ENCODE results near the gene MYBPC1.
"Not testable (repeated sequence)": the region's sequence is repeated elsewhere in the genome, so short reads cannot be mapped to it uniquely, and the experiment has no call there.

The MYBPC1 gene

DNA sequence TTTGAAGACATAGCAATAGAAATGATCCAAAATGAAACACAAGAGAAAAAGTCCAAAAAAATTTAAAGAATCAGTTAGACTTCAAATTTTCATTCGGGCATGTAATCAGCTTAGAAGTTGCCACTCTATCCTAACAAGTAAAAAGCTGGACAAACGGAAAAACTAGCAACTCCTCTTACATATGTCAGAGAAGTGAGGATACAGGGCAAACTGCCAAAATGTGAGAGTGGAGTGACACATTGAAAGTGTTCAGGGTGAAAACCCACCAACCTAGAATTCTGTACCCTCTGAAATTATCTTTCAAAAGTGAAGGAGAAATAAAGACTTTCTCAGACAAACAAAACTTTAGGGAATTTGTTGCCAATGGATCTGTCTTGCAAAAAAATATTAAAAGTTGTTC, 60.6 kb downstream of the MYBPC1 start:
- no peak for DNase-seq

GRCh38 chr12:101660662-101661061, 65.9 kb downstream of the MYBPC1 start:
- DNase-seq = not testable (repeated sequence)

GRCh38 chr12:101663298-101663697, 68.5 kb downstream of the MYBPC1 start:
- no peak for DNase-seq

DNA sequence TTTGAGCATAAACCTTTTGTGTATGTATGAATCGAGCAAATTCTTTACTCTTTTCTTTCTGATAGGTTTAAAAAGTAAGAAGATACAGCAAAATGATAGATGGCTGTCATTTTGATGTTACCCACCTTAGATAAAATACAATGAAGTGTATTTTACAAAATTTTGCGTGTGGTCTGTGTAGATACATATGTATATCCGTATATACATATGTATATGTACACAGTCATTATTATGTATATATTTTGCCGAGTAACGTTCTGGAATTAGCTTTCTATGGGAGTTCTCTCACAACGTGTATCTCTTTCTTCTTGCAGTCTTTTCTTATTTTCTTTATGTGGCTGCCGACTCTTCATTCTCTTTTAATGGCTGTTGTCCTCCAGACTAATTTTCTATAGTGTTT, 70.2 kb downstream of the MYBPC1 start:
- DNase-seq = no peak

GRCh38 chr12:101666052-101666728, 71.4 kb downstream of the MYBPC1 start:
- DNase-seq = no peak

GRCh38 chr12:101667591-101667990, 72.8 kb downstream of the MYBPC1 start:
- DNase-seq = no peak

GRCh38 chr12:101670007-101670671, 75.4 kb downstream of the MYBPC1 start:
- DNase-seq = no peak

- peak; percentile 4 for DNase-seq
Measured at GRCh38 chr12:101671157-101671791, 76.5 kb downstream of the MYBPC1 start.

- DNase-seq = no peak
Measured at GRCh38 chr12:101671833-101672232, 77.1 kb downstream of the MYBPC1 start.

DNA sequence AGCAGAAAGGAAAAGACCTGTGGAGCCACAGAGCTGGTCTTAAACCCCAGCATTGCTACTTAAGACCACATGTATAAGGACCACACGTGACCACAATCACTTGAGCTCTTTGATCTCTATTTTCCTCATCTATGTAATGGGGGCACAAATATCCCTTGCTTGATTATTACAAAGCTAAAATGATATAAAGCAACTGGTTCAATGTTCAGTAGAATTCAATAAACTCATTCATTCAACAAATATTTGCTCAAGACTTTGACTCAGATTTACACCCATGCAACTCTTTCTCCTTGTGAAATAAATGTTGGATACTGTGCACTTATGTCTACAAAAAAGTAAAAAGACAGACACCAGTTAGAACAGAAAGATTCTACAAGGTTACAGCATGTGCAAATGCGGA, 80.8 kb downstream of the MYBPC1 start:
- DNase-seq = no peak

GRCh38 chr12:101676497-101676896, 81.7 kb downstream of the MYBPC1 start:
- DNase-seq = not testable (repeated sequence)

GRCh38 chr12:101678081-101678480, 83.3 kb downstream of the MYBPC1 start:
- no peak for DNase-seq

DNA sequence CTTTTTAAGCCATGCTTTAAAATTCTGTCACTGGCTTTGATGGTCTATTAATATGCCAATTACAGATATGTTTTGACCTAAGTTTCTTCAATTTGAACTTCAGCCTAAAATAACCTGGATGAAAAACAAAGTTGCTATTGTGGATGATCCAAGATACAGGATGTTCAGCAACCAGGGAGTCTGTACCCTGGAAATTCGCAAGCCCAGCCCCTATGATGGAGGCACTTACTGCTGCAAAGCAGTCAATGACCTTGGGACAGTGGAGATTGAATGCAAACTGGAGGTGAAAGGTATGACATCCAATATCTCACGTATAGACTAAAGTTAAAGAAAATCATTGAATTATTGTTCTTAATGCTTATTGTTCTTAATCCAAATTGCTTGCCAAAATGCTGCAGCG, 85.5 kb downstream of the MYBPC1 start:
- no peak for DNase-seq

DNA sequence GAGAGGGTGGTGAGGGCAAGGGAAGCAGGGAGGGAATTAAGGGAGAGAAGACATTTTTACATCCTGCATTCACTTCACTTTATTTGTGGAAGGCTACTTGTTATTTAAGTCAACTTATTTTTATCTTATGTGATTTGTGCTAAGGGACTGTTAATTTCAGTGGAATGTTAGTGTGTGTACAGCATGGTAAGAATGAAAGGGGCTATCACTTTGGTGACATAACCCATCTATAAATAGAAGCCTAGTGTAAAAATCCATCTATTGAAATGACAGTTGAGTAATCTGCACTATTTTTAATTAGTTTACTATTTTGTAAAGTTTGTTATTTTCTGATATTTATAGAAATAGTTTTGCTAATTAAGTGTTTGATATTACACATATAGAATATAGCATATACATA, 85.9 kb downstream of the MYBPC1 start:
- DNase-seq = no peak

DNA sequence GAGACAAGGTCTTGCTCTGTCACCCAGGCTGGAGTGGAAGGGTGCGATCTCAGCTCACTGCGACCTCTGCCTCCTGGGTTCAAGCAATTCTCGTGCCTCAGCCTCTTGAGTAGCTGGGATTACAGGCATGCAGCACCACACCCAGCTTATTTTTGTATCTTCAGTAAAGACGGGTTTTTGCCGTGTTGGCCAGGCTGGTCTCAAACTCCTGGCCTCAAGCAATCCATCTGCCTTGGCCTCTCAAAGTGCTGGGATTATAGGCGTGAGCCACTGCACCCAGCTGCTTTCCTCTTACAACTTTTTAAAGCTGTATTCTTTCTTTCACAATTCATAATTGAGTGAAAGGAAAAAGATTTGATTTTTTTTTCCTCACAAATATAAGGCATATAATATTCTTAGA, 86.9 kb downstream of the MYBPC1 start:
- not testable (repeated sequence) for DNase-seq

DNA sequence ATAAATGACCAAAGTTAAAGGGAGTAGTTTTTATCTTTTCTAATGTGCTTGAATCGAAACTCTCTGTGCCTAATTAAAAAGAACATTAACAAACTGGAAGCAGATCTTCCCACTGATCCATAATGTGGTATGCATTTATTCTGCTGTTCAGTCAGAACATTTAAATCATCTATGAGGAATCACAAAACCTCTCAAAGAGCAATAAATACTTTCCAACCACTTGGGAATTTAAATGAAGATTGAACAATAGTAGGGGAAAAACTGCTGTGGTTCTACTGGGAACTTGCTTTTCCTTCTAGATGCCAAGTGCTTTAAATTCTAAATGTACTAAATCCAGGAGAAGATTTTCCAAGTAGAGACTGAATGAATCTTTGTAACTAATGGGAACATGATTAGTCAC, 90.3 kb downstream of the MYBPC1 start:
- DNase-seq = no peak

DNA sequence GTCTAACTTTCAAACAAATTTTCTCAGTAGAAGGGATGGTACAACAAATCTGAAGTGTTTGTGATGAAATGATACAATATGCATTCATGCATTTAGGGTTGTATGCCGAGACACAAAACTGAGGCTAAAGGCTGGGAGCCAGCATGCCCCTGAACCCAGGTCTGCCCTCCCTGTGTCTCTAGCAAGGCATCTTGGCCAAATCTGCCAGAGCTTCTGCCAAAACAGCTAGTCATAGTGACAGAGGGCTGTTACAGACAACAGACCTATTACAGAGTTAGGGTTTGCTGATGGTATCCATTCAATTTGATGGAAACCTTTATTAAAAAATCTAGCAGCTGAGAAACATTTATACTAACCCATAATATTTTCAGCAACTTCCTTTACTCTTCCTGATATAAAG, 91.4 kb downstream of the MYBPC1 start:
- no peak for DNase-seq

GRCh38 chr12:101690544-101691098, 95.8 kb downstream of the MYBPC1 start:
- DNase-seq = no peak

- no peak for DNase-seq
Measured at GRCh38 chr12:101691503-101692096, 96.8 kb downstream of the MYBPC1 start.

DNA sequence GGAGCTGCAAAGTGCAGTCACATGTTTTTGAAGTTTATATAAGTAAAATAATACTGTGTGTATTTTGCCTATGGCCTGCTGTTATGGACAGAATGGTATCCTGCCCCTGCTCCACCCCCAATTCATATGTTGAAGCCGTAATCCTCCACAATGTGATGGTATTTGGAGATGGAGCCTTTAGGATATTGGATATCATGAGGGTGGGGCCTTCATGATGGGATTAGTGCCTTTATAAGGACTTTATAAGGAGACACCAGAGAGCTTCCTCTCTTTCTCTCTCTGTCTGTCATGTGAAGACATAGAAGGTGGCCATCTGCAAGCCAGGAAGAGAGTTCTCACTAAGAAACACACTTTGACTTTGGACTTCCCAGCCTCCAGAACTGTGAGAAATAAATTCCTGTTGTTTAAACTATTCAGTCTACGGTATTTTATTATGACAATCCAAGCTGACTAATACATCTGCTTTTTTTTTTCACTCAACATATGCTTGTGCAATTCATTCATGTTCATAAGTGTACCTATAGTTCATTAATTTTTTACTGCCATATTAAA, 99.6 kb downstream of the MYBPC1 start:
- no peak for DNase-seq

GRCh38 chr12:101694986-101695385, 100.2 kb downstream of the MYBPC1 start:
- no peak for DNase-seq

- no peak for DNase-seq
Measured at GRCh38 chr12:101695706-101696105, 100.9 kb downstream of the MYBPC1 start.
